Immature natural killer cell (primary cell): ENCODE results near the gene PIK3R2. TPM values are rescaled to one million over a fixed set of nuclear protein-coding genes. Genes with fewer than 3 reads are reported as not detected.

Experiments used
- DNase-seq, 3 donors: peaks; one replicate each; pipeline ENCODE4 v3.0.0; 2022; ENCODE audit warnings: mixed read lengths in 1 of 3
- H3K27ac Mint-ChIP-seq, 6 donors: one replicate each; pipeline ENCODE4 v1.8.0; 2020; ENCODE audit warnings: mixed read lengths in 6 of 6, mild to moderate bottlenecking in 5 of 6, inconsistent platforms in 4 of 6, moderate library complexity in 3 of 6
- H3K27me3 Mint-ChIP-seq, 3 donors: one replicate each; pipeline ENCODE4 v1.8.0; 2020 to 2021; ENCODE audit warnings: low read depth in 3 of 3, mild to moderate bottlenecking in 3 of 3, mixed read lengths in 3 of 3, moderate library complexity in 3 of 3, inconsistent platforms in 1 of 3
- H3K36me3 Mint-ChIP-seq, 3 donors: one replicate each; pipeline ENCODE4 v1.8.0; 2020; ENCODE audit warnings: mixed read lengths in 3 of 3, inconsistent platforms in 2 of 3, mild to moderate bottlenecking in 2 of 3
- H3K4me1 Mint-ChIP-seq, 2 donors: one replicate each; pipeline ENCODE4 v1.8.0; 2020; ENCODE audit warnings: inconsistent platforms in 2 of 2, mild to moderate bottlenecking in 2 of 2, mixed read lengths in 2 of 2, moderate library complexity in 1 of 2
- H3K4me3 Mint-ChIP-seq, 5 donors: one replicate each; pipeline ENCODE4 v1.8.0; 2020; ENCODE audit warnings: mild to moderate bottlenecking in 5 of 5, mixed read lengths in 5 of 5, inconsistent platforms in 3 of 5, moderate library complexity in 3 of 5
- H3K9me3 Mint-ChIP-seq, 6 donors: one replicate each; pipeline ENCODE4 v1.8.0; 2020; ENCODE audit warnings: mild to moderate bottlenecking in 6 of 6, mixed read lengths in 6 of 6, inconsistent platforms in 4 of 6, moderate library complexity in 3 of 6
- polyA plus RNA-seq, 3 donors: library from polyadenylated mRNA; unstranded; fragments of 300-500 nt; fragmentation: Illumina TruSeq; gene quantifications; one replicate each; pipeline ENCODE4 v1.2.3, GENCODE V29; 2021

The PIK3R2 gene
- polyA plus RNA-seq, 3 donors from 2014 or later, result 1.7 to 4.7 (median 3.5) TPM

- DNase-seq, result peak; percentile 97 to 98 (median 98)
- H3K9me3 Mint-ChIP-seq, result no peaks in the 10 kb centered on the region
- peak overlapping the region; percentile 90 to 98 (median 96) for H3K27ac Mint-ChIP-seq
- peaks cover 0 to 12% (median 10%) of the 10 kb centered on the region in 3 donors for H3K27me3 Mint-ChIP-seq
- H3K4me3 Mint-ChIP-seq, result peak overlapping the region; percentile 92 to 98 (median 96)
- H3K36me3 Mint-ChIP-seq, result peaks cover 0 to 14% (median 1%) of the 10 kb centered on the region in 3 donors
- peaks cover 41 to 46% of the 10 kb centered on the region in 2 donors for H3K4me1 Mint-ChIP-seq
These were observed 35.1 kb upstream of the PIK3R2 start for GRCh38 chr19:18117692-18118378.

- Mint-ChIP-seq H3K27me3 (peaks cover 0 to 12% (median 10%) of the 10 kb centered on the region in 3 donors), H3K27ac (peak overlapping the region; percentile 85 to 98 (median 96)), H3K4me1 (peaks cover 37 to 44% of the 10 kb centered on the region in 2 donors), H3K36me3 (peaks cover 0 to 14% (median under 1%) of the 10 kb centered on the region in 3 donors), H3K9me3 (no peaks in the 10 kb centered on the region), H3K4me3 (peak overlapping the region; percentile 92 to 98 (median 96))
- no peak for DNase-seq
These were observed 34.4 kb upstream of the PIK3R2 start for GRCh38 chr19:18118420-18119012.

GRCh38 chr19:18119013-18119716 lies 33.8 kb upstream of the PIK3R2 start:
- peak overlapping the region; percentile 92 to 98 (median 96) for H3K4me3 Mint-ChIP-seq
- no peaks in the 10 kb centered on the region for H3K9me3 Mint-ChIP-seq
- DNase-seq, result peak; percentile 43 to 51 (median 47)
- H3K27me3 Mint-ChIP-seq, result peaks cover 0 to 12% (median 10%) of the 10 kb centered on the region in 3 donors
- H3K36me3 Mint-ChIP-seq, result peaks cover under 1 to 15% (median 3%) of the 10 kb centered on the region in 3 donors
- H3K4me1 Mint-ChIP-seq, result peaks cover 37 to 45% of the 10 kb centered on the region in 2 donors
- H3K27ac Mint-ChIP-seq, result peak overlapping the region; percentile 85 to 98 (median 96)

GRCh38 chr19:18119717-18120105 lies 33.3 kb upstream of the PIK3R2 start:
- Mint-ChIP-seq H3K27ac (peak overlapping the region; percentile 85 to 98 (median 96)), H3K9me3 (no peaks in the 10 kb centered on the region), H3K27me3 (peaks cover 0 to 12% (median 10%) of the 10 kb centered on the region in 3 donors), H3K4me1 (peaks cover 37 to 46% of the 10 kb centered on the region in 2 donors), H3K36me3 (peaks cover 3 to 20% (median 6%) of the 10 kb centered on the region in 3 donors), H3K4me3 (peak overlapping the region; percentile 92 to 98 (median 96))
- DNase-seq, result peak; percentile 26 to 53 (median 49)

GRCh38 chr19:18120127-18120526 lies 32.8 kb upstream of the PIK3R2 start:
- peak overlapping the region; percentile 92 to 98 (median 96) for H3K4me3 Mint-ChIP-seq
- peaks cover 37 to 46% of the 10 kb centered on the region in 2 donors for H3K4me1 Mint-ChIP-seq
- no peaks in the 10 kb centered on the region for H3K9me3 Mint-ChIP-seq
- peaks cover 3 to 20% (median 6%) of the 10 kb centered on the region in 3 donors for H3K36me3 Mint-ChIP-seq
- H3K27ac Mint-ChIP-seq, result peak overlapping the region; percentile 85 to 98 (median 96)
- no peak for DNase-seq
- H3K27me3 Mint-ChIP-seq, result peaks cover 0 to 12% (median 10%) of the 10 kb centered on the region in 3 donors

GRCh38 chr19:18121166-18121565 lies 31.8 kb upstream of the PIK3R2 start:
- no peak overlapping the region for H3K4me3 Mint-ChIP-seq
- peaks cover 0 to 12% (median 10%) of the 10 kb centered on the region in 3 donors for H3K27me3 Mint-ChIP-seq
- H3K36me3 Mint-ChIP-seq, result peaks cover 3 to 23% (median 8%) of the 10 kb centered on the region in 3 donors
- DNase-seq, result no peak
- peaks cover 37 to 47% of the 10 kb centered on the region in 2 donors for H3K4me1 Mint-ChIP-seq
- H3K27ac Mint-ChIP-seq, result peak overlapping the region in 4 of 6 donors; percentile 20 to 98 (median 56)
- H3K9me3 Mint-ChIP-seq, result no peaks in the 10 kb centered on the region

- DNase-seq, result no peak
- Mint-ChIP-seq H3K9me3 (no peaks in the 10 kb centered on the region), H3K27me3 (peaks cover 0 to 12% (median 8%) of the 10 kb centered on the region in 3 donors), H3K27ac (peak overlapping the region in 2 of 6 donors; percentile 40 to 64), H3K4me1 (peaks cover 32 to 41% of the 10 kb centered on the region in 2 donors), H3K4me3 (peak overlapping the region in 1 of 5 donors; percentile 29), H3K36me3 (peaks cover 3 to 26% (median 10%) of the 10 kb centered on the region in 3 donors)
These were observed 30.5 kb upstream of the PIK3R2 start for GRCh38 chr19:18122424-18122823.

GRCh38 chr19:18122860-18123795 lies 29.8 kb upstream of the PIK3R2 start:
- no peak for DNase-seq
- Mint-ChIP-seq H3K36me3 (peaks cover 5 to 28% (median 10%) of the 10 kb centered on the region in 3 donors), H3K27ac (peak overlapping the region in 1 of 6 donors; percentile 34), H3K4me1 (peaks cover 33 to 44% of the 10 kb centered on the region in 2 donors), H3K27me3 (peaks cover 0 to 9% (median 7%) of the 10 kb centered on the region in 3 donors), H3K4me3 (peak overlapping the region in 1 of 5 donors; percentile 29), H3K9me3 (no peaks in the 10 kb centered on the region)

- Mint-ChIP-seq H3K4me3 (no peak overlapping the region), H3K4me1 (peaks cover 33 to 44% of the 10 kb centered on the region in 2 donors), H3K36me3 (peaks cover 10 to 34% (median 13%) of the 10 kb centered on the region in 3 donors), H3K27ac (peak overlapping the region in 1 of 6 donors; percentile 34), H3K27me3 (peaks cover 0 to 6% (median 4%) of the 10 kb centered on the region in 3 donors), H3K9me3 (no peaks in the 10 kb centered on the region)
- no peak for DNase-seq
These were observed 29.1 kb upstream of the PIK3R2 start for GRCh38 chr19:18123819-18124218.

GRCh38 chr19:18126097-18126496 lies 26.9 kb upstream of the PIK3R2 start:
- peaks cover 0 to 2% (median 1%) of the 10 kb centered on the region in 3 donors for H3K27me3 Mint-ChIP-seq
- H3K9me3 Mint-ChIP-seq, result no peaks in the 10 kb centered on the region
- H3K4me1 Mint-ChIP-seq, result peaks cover 21 to 32% of the 10 kb centered on the region in 2 donors
- peak overlapping the region in 1 of 5 donors; percentile 21 for H3K4me3 Mint-ChIP-seq
- H3K36me3 Mint-ChIP-seq, result peaks cover 10 to 48% (median 13%) of the 10 kb centered on the region in 3 donors
- DNase-seq, result no peak
- H3K27ac Mint-ChIP-seq, result peak overlapping the region; percentile 28 to 85 (median 54)

GRCh38 chr19:18128044-18128443 lies 24.9 kb upstream of the PIK3R2 start:
- H3K4me1 Mint-ChIP-seq, result peaks cover 16 to 25% of the 10 kb centered on the region in 2 donors
- H3K27ac Mint-ChIP-seq, result peak overlapping the region; percentile 79 to 96 (median 90)
- H3K36me3 Mint-ChIP-seq, result peaks cover 17 to 52% (median 17%) of the 10 kb centered on the region in 3 donors
- peak; percentile 53 to 66 (median 59) for DNase-seq
- no peaks in the 10 kb centered on the region for H3K9me3 Mint-ChIP-seq
- peak overlapping the region; percentile 60 to 84 (median 68) for H3K4me3 Mint-ChIP-seq
- peaks cover 0 to 3% (median 2%) of the 10 kb centered on the region in 3 donors for H3K27me3 Mint-ChIP-seq

- H3K27ac Mint-ChIP-seq, result peak overlapping the region; percentile 79 to 96 (median 90)
These were observed 24.2 kb upstream of the PIK3R2 start for GRCh38 chr19:18128805-18129204.

More at GRCh38 chr19:18128805-18129204, 24.2 kb upstream of the PIK3R2 start:
- H3K36me3 Mint-ChIP-seq, result peaks cover 15 to 50% (median 17%) of the 10 kb centered on the region in 3 donors
- peaks cover 16 to 22% of the 10 kb centered on the region in 2 donors for H3K4me1 Mint-ChIP-seq
- DNase-seq, result no peak
- H3K27me3 Mint-ChIP-seq, result peaks cover 0 to 3% (median 2%) of the 10 kb centered on the region in 3 donors
- H3K4me3 Mint-ChIP-seq, result peak overlapping the region in 4 of 5 donors; percentile 10 to 77 (median 66)
- no peaks in the 10 kb centered on the region for H3K9me3 Mint-ChIP-seq
